Thoracic aorta (tissue), 2 donors: ENCODE results near the gene PRPH. TPM values are rescaled to one million over a fixed set of nuclear protein-coding genes. Genes with fewer than 3 reads are reported as not detected.

Experiments
- ATAC-seq: fragments of 150-250 bp; one replicate; pipeline ENCODE4 v1.8.0; 2017; ENCODE audit warnings: low read depth; ENCODE audit not compliant: insufficient number of reproducible peaks, low FRiP score
- DNase-seq: peaks from one replicate; pipeline ENCODE4 v3.0.0-alpha.2; 2020; ENCODE audit warnings: low spot score
- H3K27ac ChIP-seq, 2 donors: fragments of 200-600 bp; sonication (generic); 1 replicate in 1 of 2; 2 replicates in 1 of 2; pipeline ENCODE4 v1.5.1; 2016; ENCODE audit warnings: mild to moderate bottlenecking in 2 of 2, moderate library complexity in 2 of 2
- H3K27me3 ChIP-seq: fragments of 200-600 bp; sonication (generic); replicated peaks from 2 replicates; pipeline ENCODE4 v1.6.0; 2016; ENCODE audit warnings: mild to moderate bottlenecking; ENCODE audit not compliant: insufficient read depth
- H3K36me3 ChIP-seq: fragments of 200-600 bp; sonication (generic); one replicate; pipeline ENCODE4 v1.5.1; 2016
- H3K4me1 ChIP-seq, 2 donors: fragments of 200-600 bp; sonication (generic); 1 replicate in 1 of 2; 2 replicates in 1 of 2; pipeline versions ENCODE4 v1.5.1 to v1.6.0; 2016; ENCODE audit warnings: low read depth in 2 of 2, mild to moderate bottlenecking in 1 of 2; ENCODE audit not compliant: control insufficient read depth in 1 of 2
- H3K4me3 ChIP-seq: fragments of 200-600 bp; sonication (generic); 2 replicates; pipeline ENCODE4 v1.5.1; 2016; ENCODE audit warnings: mild to moderate bottlenecking
- H3K9me3 ChIP-seq: fragments of 200-600 bp; sonication (generic); 2 replicates; pipeline ENCODE4 v1.5.1; 2016
- total RNA-seq, 2 donors: library from RNA; depleted of rRNA; stranded (reverse); fragments of >200 nt; gene quantifications; one replicate each; pipeline versions ENCODE4 v1.1.0 to v1.2.3, GENCODE V29; 2016
- TF ChIP-seq, protein P1 (sequence below): fragments of 200-600 bp; sonication (generic); IDR thresholded peaks from one replicate; pipeline ENCODE4 v1.5.1; 2019; ENCODE audit warnings: antibody characterized with exemption

Gene PRPH
- total RNA-seq, 2 donors from 2014 or later = 2.5 TPM; not detected in 1

DNA sequence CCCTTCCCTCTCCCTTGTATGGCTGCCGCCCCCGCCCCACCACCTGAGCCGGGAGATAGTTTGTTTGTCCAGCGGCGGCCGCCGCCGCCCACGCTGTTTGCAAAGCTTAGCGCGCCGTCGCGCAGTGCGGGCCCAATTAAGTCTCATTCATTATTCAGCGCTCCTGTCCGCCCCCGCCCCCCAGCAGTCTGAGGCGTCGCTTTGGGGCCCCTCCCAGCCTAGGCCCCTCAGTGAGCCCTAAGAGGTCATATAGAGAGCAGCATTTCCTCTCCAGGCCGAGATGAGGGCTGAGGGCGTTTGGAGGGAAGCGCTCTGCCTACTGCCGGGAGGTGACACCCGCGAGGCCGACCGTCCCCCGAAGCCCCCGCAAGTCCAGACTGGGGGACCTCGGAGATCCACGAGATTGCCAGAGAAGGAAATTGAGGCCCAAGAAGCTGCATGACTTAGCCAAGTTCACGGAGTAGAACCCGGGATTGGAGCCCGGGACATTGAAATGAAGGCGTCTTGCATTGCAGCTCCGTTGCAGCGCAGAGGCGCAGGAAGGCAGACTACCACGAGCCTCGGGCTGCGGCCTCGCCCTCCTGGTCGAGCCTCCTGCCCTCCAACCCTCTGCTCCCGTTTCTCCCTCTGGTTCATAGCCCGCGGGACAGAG is 51.8 kb downstream of the PRPH start, which contains the start of gene DNAJC22:
DNAJC22 (plus strand) TSS at position 230 of the 652 bp plus-strand sequence. CDS start 1,985 bp downstream, outside the sequence.
- H3K36me3 ChIP-seq = no peaks in the 10 kb centered on the region
- no peak for DNase-seq
- no peaks in the 10 kb centered on the region for H3K9me3 ChIP-seq
- H3K27ac ChIP-seq = no peak within 1 kb of the TSS
- peaks cover 41 to 52% of the 10 kb centered on the region in 2 donors for H3K4me1 ChIP-seq
- TF ChIP-seq, protein P1, sequence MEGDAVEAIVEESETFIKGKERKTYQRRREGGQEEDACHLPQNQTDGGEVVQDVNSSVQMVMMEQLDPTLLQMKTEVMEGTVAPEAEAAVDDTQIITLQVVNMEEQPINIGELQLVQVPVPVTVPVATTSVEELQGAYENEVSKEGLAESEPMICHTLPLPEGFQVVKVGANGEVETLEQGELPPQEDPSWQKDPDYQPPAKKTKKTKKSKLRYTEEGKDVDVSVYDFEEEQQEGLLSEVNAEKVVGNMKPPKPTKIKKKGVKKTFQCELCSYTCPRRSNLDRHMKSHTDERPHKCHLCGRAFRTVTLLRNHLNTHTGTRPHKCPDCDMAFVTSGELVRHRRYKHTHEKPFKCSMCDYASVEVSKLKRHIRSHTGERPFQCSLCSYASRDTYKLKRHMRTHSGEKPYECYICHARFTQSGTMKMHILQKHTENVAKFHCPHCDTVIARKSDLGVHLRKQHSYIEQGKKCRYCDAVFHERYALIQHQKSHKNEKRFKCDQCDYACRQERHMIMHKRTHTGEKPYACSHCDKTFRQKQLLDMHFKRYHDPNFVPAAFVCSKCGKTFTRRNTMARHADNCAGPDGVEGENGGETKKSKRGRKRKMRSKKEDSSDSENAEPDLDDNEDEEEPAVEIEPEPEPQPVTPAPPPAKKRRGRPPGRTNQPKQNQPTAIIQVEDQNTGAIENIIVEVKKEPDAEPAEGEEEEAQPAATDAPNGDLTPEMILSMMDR = no peak
- ATAC-seq = no peak
- peaks cover 24% of the 10 kb centered on the region for H3K27me3 ChIP-seq
- peak within 1 kb of the TSS; percentile 70 for H3K4me3 ChIP-seq

DNA sequence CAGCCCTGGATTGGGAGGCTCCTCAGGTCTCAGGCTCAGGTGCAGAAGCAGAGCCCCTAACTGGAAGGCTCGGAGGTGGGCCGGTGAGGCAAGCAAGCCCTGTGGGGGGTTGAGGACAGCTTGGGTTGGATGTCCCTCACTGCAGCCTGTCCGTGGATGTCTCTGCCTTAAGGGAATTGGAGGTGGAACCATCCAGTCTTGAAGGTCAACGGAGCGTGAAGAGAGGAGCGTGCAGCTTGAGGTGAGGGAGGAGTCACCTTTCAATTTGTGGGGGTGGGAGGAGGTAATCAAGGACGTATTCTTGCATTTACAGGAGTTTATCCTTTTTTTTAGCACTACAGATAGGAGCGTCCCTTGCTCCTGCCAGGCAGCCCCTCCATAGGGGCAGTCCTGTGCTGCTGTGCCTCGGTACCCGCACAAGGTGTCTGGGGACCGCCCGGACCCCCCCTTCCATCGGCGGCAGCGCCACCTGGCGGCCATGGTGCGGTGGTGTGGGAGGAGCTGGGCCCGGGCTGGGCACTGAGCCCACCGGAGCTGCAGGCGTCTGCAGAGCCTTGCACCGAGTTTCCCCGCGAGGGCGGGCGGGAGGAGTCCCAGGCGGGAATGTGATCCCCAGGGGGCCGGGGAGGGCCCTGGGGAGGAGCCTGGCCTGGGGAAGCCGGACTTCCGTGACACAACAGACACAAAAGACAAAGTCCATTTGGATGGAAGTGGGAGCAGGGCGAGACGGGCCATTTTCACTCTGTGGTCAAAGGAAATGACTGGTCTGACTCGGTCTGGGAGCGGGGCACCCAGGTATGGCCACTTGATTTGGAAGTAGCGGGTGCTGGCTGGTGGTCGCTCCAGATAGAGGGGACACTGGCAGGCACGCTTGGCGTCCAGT is 52.6 kb downstream of the PRPH start:
- Histone ChIP-seq H3K4me1 (peaks cover 35 to 45% of the 10 kb centered on the region in 2 donors), H3K4me3 (peak overlapping the region; percentile 70), H3K27ac (no peak overlapping the region), H3K27me3 (peaks cover 24% of the 10 kb centered on the region), H3K36me3 (no peaks in the 10 kb centered on the region), H3K9me3 (no peaks in the 10 kb centered on the region)
- no peak for DNase-seq
- TF ChIP-seq, protein P1 = peak; percentile 97
- ATAC-seq = peak; percentile 32

Other genes with a start within 250 kb of the PRPH start
- 100 to 1,000 TPM in 1 of 2 donors, 10 to 100 TPM in 1; 56.5 to 101 TPM for gene KMT2D, start 234.4 kb upstream of the PRPH start, total RNA-seq
- 1 to 10 TPM in 1 of 2 donors, not detected in 1; 1.3 TPM for gene RHEBL1, start 225.2 kb upstream of the PRPH start, total RNA-seq
- 1 to 10 TPM; 1.2 to 2.4 TPM for gene DHH, start 200.3 kb upstream of the PRPH start, total RNA-seq
- gene LMBR1L, start 184.3 kb upstream of the PRPH start, total RNA-seq = 10 to 100 TPM; 77.7 to 93.4 TPM
- 100 to 1,000 TPM; 501 to 945 TPM for gene TUBA1B, start 163.8 kb upstream of the PRPH start, total RNA-seq
- 100 to 1,000 TPM; 107 to 259 TPM for gene TUBA1A, start 106.1 kb upstream of the PRPH start, total RNA-seq
- gene TUBA1C, start 30.1 kb upstream of the PRPH start, total RNA-seq = 100 to 1,000 TPM; 239 to 277 TPM
- under 1 TPM; 0.27 to 0.99 TPM for gene TROAP, start 28.1 kb downstream of the PRPH start, total RNA-seq
- not detected for gene C1QL4, start 42.0 kb downstream of the PRPH start, total RNA-seq
- gene DNAJC22, start 51.7 kb downstream of the PRPH start, total RNA-seq = 1 to 10 TPM in 1 of 2 donors, under 1 TPM in 1; 0.68 to 1.5 TPM
- 10 to 100 TPM; 11.5 to 31.4 TPM for gene SPATS2, start 72.3 kb downstream of the PRPH start, total RNA-seq
- under 1 TPM; 0.35 to 0.95 TPM for gene KCNH3, start 243.9 kb downstream of the PRPH start, total RNA-seq